Type B pancreatic cell (in vitro differentiated cells): Measurements from ENCODE around the gene MRGPRX2. TPM values are rescaled to one million over a fixed set of nuclear protein-coding genes. Genes with fewer than 3 reads are reported as not detected.

ENCODE experiments used
- DNase-seq: peaks from one replicate; pipeline ENCODE4 v3.0.0; 2021; ENCODE audit warnings: mixed read lengths; ENCODE audit not compliant: unreplicated experiment; ENCODE audit errors: extremely low spot score
- H3K27ac Mint-ChIP-seq: 2 replicates; pipeline ENCODE4 v1.8.0; 2021; ENCODE audit warnings: mild to moderate bottlenecking, mixed read lengths
- H3K27me3 Mint-ChIP-seq: 2 replicates; pipeline ENCODE4 v1.8.0; 2021; ENCODE audit warnings: mixed read lengths
- H3K36me3 Mint-ChIP-seq: 2 replicates; pipeline ENCODE4 v1.8.0; 2021; ENCODE audit warnings: mixed read lengths
- H3K4me1 Mint-ChIP-seq: one replicate; pipeline ENCODE4 v1.8.0; 2021; ENCODE audit warnings: mixed read lengths; ENCODE audit not compliant: unreplicated experiment
- H3K4me3 Mint-ChIP-seq: 2 replicates; pipeline ENCODE4 v1.8.0; 2021; ENCODE audit warnings: mild to moderate bottlenecking, mixed read lengths
- H3K9me3 Mint-ChIP-seq: 2 replicates; pipeline ENCODE4 v1.8.0; 2021; ENCODE audit warnings: mixed read lengths
- CTCF ChIP-seq: fragments of 200-600 bp; sonication (generic); conservative IDR thresholded peaks from 2 replicates; pipeline ENCODE4 v1.5.0; 2021; ENCODE audit warnings: antibody characterized with exemption, mild to moderate bottlenecking
- total RNA-seq: library from RNA; stranded (reverse); gene quantifications from 2 replicates; pipeline ENCODE4 v1.2.1, GENCODE V29; 2021; ENCODE audit warnings: low replicate concordance

Gene MRGPRX2
- total RNA-seq, 1 donor from 2014 or later: not detected

- Mint-ChIP-seq H3K4me3 (no peak overlapping the region), H3K9me3 (no peaks in the 10 kb centered on the region), H3K27me3 (no peaks in the 10 kb centered on the region), H3K27ac (no peak overlapping the region), H3K36me3 (no peaks in the 10 kb centered on the region), H3K4me1 (peaks cover 23% of the 10 kb centered on the region)
- TF ChIP-seq CTCF: peak; percentile 98
- peak; percentile 76 for DNase-seq
These were observed 16.4 kb upstream of the MRGPRX2 start for GRCh38 chr11:19076744-19077589.

DNA sequence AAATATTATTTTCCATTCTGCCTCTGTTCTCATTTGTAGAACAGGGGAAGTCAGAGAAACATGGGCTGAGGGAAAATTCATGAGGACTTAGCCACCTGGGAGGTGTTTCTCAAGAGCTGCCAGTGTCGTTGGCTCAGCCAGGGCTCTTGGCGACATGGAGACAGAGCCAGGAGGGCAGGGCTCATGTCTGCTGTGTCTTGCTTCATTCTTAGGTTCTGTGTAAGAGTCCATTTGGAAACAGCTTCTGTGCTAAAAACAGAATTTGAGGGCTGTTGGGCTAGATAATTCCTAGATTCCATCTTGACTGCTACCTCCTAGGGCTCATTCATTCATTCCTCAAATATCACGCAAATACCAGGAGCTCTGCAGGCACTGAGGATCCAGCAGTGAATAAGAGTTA, 15.1 kb upstream of the MRGPRX2 start:
- TF ChIP-seq CTCF: no peak
- Mint-ChIP-seq H3K27me3 (peaks cover 4% of the 10 kb centered on the region), H3K36me3 (no peaks in the 10 kb centered on the region), H3K4me1 (peaks cover 33% of the 10 kb centered on the region), H3K9me3 (no peaks in the 10 kb centered on the region), H3K4me3 (no peak overlapping the region), H3K27ac (no peak overlapping the region)
- DNase-seq: no peak

DNA sequence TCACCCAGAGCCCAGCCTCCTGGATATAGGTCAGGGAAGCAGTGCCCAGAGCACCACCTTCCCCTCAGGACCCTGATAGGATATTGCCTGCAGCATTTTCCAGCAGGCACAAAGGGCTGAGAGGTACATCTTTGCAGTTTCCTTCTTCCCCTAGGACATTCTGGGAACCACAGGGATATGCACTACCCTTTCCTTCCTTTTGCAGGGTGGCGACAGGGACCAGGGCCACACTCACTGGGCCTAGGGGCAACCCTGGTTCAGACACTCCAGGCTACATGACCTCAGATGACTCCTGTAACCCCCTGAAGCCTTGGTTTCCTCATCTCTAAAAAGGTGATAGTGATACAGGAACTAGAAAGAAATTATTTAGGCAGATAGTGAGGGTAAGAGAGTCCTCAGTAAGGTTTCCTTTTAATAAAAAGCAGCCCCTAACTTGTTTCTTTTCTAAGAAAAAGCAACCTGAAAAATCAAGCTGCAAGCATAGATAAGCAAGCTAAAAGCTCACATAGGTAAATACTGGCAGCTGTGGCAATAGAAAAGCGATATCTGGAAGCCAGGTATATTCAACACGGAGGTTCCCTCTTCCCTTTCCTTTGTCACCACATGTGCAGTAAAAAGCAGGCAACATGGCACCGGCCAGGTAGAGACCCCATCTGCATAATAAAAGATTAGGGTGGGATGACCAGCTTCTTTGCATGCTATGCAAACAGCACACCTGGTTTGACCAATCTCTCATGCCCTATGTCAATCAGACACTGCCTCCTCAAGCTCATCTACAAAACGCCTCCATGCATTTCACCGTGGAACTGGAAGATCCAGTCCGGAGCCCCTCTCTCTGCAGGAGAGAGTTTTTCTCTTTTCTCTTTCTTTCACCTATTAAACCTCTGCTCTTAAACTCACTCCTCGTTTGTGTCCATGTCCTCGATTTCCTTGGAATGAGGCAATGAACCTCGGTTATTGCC, 13.2 kb upstream of the MRGPRX2 start:
- H3K4me3 Mint-ChIP-seq: peak overlapping the region; percentile 1
- H3K27ac Mint-ChIP-seq: peak overlapping the region; percentile 73
- H3K4me1 Mint-ChIP-seq: peaks cover 29% of the 10 kb centered on the region
- no peak for DNase-seq
- no peaks in the 10 kb centered on the region for H3K9me3 Mint-ChIP-seq
- no peak for TF ChIP-seq CTCF
- no peaks in the 10 kb centered on the region for H3K36me3 Mint-ChIP-seq
- peaks cover 7% of the 10 kb centered on the region for H3K27me3 Mint-ChIP-seq

DNA sequence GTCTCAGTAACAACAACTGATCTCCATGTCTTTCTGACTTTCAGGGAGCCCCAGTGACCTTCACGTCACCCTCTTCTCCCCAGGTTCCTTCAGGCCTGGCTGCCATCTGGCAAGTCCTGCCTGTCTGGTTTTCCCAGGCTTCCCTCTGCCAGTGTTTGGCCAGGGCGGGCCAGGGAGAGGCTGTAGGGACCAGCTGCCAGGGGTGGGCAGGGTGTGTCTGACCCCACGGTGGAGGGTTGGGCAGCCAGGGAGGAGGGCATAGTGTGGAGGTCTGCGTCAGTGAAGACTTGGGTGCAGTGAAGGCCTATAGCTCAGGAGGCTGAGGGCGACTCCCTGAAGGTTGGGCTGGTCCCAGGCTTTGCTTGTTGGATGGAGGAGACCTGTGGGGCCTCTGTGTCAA, 11.9 kb upstream of the MRGPRX2 start:
- peaks cover 11% of the 10 kb centered on the region for H3K27me3 Mint-ChIP-seq
- no peaks in the 10 kb centered on the region for H3K9me3 Mint-ChIP-seq
- H3K4me3 Mint-ChIP-seq: no peak overlapping the region

More for the DNA sequence above, 11.9 kb upstream of the MRGPRX2 start:
- Mint-ChIP-seq H3K36me3 (no peaks in the 10 kb centered on the region), H3K27ac (no peak overlapping the region), H3K4me1 (peaks cover 24% of the 10 kb centered on the region)
- TF ChIP-seq CTCF: no peak
- DNase-seq: no peak
